ENCODE data around the gene CDH4. TPM values are rescaled to one million over a fixed set of nuclear protein-coding genes. Genes with fewer than 3 reads are reported as not detected.

CDH4 gene
- total and polyA plus RNA-seq, 2 of the 8 experiments (the other 6 are each of a cell fraction or from before 2014, with no cell fraction given) = 4.3 to 7.9 TPM

- no peak for TF ChIP-seq SAP30 (IDR thresholded peaks at IDR 0.05; ENCODE audit: insufficient read depth, insufficient replicate concordance, low read length)
- no peak for TF ChIP-seq KDM5A (IDR thresholded peaks at IDR 0.05; ENCODE audit: low read length)
- TF ChIP-seq TBP (IDR thresholded peaks at IDR 0.05; ENCODE audit: low read depth, low read length) = no peak
- no peak for TF ChIP-seq ZNF274 (IDR thresholded peaks at IDR 0.05; ENCODE audit: borderline replicate concordance, extremely low read depth, low read length)
- TF ChIP-seq TCF12 (IDR thresholded peaks at IDR 0.05; ENCODE audit: low read depth, low read length) = no peak
- no peak for TF ChIP-seq ATF3 (IDR thresholded peaks at IDR 0.05; ENCODE audit: insufficient read depth, low read depth, low read length)
- TF ChIP-seq GTF2F1 (IDR thresholded peaks at IDR 0.05; ENCODE audit: borderline replicate concordance, low read depth, low read length) = no peak
- TF ChIP-seq CHD7 (IDR thresholded peaks at IDR 0.05; ENCODE audit: insufficient replicate concordance, low read length) = no peak
Observed at GRCh38 chr20:61551401-61551800, 299.3 kb downstream of the CDH4 start (continued).

All from H1 (cell line).